HuH-7 (cell line): ENCODE results near the gene TIRAP.

Experiments used
- DNase-seq: peaks from one replicate; pipeline ENCODE4 v3.0.0; 2011; ENCODE audit warnings: low spot score

Gene TIRAP

DNA sequence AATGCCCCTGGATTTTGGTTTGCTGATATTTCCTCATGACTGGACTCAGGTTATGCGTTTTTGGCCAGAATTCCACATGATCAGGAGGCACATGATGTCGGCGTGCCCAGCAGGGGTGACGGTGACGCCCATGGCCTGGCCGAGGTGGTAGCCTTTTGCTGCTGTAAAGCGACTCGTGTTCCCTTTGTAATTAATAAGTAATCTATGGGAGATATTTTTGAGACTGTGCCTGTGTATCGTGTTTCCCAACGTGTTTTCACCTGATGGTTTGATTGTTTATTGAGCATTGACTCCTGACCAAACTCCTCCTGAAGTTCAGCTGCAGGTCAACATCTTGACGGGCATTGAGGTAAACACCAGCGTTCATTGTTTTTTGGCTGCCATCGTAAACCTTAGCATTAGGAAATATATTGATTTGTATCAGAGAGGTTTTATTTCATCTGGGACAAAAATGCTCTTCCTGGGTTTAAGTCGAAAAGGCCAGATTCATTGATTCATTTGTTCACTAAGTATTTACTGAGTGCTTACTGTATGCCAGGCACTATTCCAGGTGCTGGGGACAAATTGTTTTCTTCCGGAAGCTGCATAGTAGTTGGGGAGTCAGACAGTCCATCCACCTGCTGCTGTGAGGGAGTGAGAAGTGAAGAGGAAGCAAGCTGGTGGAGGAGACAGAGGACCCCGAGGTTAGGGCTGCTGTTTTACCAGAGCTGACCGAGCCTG, 44.5 kb downstream of the TIRAP start:
- DNase-seq, result no peak

DNA sequence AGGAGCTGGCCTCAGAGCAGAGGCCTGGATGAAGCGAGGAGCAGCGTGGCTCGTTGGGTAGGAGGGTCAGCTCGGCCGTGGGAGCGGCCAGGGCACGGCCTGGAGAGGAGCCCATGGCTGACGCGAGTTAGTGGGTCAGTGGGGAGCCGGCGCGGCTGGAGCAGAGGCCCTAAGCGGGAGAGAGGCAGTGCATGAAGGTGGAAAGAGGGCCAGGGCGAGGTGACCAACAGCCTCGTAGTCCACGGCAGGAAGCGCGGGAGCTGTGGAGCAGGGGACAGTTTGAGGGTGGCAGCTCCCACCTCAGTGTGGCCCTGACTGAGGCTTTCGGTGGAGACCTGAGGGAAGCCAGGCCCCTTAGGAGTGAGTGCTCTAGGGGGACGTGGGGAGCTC, 45.1 kb downstream of the TIRAP start:
- DNase-seq, result no peak

DNA sequence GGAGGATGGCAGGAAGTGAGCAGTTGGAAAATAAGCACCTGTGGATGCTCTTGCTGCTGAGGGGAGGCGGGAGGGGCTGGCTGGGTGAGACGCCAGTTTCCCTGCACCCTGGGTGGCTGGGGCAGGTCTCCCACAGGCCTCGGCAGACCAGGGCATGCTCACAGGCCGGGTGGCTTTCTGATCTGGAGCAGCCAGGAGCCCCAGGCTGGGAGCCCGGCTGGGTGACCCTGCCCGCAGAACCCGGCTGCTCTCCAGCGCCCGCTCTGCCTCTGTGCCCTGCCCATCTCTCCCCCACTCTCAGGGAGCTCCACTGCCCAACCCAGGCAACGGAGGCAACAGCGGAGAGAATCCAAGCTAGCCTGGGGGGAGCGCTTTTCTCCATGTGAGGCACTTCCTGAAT, 45.6 kb downstream of the TIRAP start:
- DNase-seq, result no peak

DNA sequence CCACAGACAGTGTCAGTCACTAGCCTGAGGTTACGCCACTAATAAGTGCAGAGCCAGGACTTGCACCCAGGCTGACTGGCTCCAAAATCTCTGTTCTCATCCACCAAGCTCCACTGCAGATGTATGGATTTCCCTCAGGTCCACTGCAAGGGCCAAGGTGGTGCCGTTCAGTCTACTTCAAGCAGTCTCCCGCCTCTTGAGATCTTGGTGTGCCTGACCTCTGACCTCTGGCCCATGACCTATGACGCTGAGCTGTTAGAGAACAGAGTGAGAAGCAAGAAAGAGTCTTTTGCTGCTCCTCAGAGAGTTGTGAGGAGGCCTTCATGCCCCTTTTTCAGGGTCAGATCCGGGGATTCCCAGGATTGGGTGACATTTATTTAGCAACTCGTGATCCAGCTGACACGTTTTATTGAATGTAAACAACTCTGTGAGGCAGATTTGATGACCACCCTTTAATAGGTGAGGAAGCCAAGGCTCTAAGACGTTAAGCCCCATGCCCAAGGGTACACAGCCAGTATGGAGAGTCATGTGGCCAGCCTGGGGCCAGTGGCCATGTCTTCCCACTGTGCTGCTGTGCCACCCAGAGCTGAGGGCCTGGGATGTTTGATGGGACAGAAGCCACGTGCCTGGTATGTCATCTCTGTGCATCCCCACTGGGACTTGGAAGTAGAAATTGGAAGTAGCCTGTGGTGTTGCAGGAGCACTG, 46.2 kb downstream of the TIRAP start:
- DNase-seq, result no peak

DNA sequence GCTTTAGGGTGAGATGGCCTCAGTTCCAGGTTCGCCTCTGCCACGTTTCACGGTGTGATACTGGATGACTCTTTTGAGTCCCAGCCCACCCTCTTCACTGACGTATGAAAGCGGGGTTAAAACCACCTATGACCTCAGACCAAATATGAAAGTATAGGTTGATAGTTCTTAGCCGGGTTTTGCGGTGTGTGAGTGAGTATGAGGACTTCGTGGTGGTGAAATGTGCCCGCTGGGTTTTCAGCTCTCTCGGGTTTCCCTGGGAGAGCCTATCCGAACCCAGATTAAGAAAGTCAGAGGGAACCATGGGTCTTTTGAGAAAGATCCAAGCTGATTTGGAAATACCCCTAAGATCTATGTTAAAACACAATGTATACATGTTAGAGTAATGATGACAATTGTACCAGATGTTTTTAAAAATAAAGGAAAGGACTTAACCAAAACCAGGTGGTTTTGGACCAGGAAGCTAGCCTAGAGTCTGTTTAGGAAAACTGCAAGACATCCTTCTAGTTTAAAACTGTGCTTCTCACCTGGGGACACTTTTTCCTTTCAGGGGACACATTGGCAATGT, 46.8 kb downstream of the TIRAP start:
- DNase-seq, result no peak

DNA sequence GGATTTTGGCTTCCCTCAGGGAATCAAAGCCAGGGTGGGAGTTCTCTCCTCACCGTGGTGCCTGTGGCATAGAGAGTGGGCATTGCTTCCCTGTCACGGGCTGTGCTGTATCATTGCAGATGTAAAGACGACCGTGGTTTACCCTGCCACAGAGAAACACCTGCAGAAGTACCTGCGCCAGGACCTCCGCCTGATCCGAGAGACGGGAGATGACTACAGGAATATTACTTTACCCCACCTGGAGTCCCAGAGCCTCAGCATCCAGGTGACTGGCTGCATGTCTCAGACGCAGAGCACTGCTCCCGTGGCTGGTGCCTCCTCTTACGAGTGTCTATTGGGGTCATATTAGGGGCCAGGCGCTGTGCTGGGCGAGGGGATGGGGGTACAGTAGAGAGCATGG, 48.4 kb downstream of the TIRAP start:
- no peak for DNase-seq

DNA sequence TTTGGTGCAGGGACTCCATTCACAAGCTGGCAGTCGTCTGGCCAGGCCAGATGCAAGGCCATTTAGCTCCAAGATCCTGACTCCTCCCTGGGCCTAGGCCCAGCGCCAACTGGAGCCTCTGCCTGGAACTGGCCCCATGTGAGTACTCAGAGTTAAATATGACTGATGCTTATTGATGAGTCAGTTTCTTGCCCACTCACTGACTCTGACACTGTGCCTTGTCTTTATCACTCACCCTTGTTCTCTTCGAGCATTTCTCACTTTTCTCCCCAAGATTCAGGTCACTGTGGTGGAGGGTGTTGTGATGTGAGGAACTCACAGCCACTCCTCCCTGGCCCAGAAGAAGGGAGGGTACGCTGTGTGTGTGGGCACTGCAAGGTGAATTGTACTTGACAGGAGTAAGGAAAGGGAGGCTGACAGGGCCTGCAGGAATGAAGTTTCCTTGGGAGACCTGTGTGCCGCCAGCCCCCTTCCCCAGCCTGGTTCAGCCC, 49.4 kb downstream of the TIRAP start:
- no peak for DNase-seq

DNA sequence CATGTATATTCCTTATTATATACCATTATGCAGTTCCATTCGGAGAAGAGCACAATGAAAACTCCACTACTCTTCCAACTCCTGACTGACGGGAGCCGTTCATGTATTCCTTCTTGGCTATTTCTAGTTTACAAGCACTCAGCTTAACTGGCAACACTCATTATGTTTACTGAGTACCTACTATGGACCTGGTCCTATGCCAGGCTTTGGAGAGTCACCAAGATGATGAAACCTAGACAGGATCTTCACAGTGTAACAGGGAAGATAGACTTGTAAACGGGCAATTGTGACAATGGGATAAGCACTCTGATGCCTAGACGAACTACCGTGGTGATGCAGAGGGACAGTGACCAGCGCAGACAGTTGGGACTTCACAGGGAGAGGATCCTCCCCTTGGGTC, 50.2 kb downstream of the TIRAP start:
- DNase-seq, result no peak

DNA sequence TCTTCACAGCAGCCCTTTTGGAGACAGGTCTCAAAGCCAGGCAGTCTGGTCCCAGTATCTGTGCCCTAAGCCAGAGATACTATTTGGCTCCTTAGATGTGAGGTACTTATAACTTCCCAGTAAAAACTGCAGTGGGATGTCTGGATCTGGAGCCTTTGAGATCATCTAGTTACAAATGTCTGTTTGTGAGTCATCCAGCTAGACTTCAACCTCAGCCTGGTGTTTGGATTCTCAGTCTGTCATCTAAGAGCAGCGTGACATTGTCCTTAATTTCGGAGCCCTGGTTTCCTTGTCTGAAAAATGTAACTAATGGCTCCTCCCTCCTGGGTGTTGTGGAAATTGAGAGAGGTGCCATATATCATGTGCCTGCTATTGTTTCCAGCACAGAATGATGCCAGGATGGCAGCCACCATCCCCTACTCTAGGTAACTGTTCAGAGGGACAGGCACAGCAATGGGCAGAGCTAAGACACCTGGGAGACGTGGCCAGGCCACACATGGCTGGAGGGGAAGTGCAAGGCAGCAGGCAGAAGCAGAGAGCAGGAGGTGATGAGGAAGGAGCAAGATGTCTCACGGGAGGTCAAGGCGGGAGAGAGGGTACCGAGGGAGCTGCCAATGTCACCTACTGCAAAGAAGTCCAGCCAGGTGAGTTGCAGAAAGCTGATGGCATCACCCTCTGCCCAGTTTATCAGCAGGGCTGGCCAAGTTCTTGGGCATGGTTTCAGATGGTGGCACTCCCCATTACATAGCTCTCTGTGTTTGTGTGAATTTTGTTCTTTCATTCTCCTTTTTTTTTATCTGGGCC, 52.0 kb downstream of the TIRAP start:
- no peak for DNase-seq

DNA sequence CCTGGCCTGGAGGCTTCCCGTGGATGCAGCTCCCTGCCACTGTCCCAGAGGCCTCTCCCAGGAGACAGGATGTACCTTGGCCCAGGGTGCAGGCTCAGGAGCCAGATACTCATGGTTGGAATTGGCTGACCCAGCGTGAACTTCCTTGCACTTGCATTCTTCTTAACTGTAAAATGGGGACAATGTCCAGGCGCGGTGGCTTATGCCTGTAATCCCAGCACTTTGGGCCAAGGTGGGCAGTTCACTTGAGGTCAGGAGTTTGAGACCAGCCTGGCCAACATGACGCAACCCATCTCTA, 52.5 kb downstream of the TIRAP start:
- DNase-seq, result no peak

DNA sequence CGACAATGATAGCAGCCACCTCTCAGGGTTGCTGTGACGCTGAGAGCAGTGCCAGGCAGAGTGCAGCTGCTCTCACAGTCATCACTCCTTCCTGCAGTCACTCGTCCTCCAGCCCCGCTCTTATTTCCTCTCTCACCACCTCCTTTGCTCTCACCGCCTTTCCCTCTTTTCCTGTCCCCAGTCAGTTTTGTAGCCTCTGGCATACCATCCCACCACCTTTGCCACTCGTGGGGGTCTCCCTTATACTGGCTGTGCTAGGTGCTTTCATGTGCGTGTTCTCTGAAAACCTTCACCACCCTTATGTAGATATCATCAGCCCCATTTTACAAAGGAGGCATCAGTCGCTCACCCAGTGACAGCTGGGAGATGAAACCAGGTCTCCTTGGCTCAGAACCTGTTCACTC, 53.2 kb downstream of the TIRAP start:
- DNase-seq, result no peak

DNA sequence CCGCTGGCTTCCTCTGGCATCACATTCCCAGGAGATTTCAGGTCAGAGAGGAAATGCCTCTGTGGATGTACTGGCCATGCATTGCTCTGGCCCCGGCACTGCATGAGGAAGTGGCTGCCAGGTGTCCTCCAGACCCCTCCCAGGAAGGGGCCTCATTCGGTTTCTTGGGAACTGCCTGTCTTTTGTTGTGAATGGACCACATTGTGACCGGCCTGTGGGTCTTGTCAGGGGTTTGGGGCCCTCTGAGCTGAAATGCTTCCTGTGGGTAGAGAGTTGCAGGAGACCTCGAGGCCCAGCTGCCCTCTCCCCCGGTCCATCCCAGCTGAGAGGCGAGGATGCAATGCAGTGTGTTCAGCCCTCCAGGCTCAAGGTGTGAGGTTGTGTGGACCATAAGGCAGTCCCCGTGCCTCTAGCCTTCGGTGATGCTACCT, 53.8 kb downstream of the TIRAP start:
- DNase-seq, result no peak

DNA sequence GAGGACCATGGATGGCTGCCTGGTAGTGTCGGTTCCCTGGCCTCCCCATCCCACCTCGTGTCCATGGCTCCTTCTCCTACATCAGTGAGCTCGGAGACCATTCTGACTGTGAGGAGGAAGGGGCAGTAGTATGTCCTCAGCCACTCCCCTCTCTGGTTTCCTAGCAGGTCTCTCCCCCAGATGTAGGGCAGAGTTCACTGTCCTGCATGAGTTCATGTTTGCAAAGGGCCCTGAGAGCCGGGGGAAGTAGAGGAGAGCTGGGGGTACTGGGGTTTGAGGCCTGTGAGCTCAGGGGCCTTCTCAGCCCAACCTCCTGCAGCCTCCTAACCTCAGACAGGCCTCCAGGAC, 54.2 kb downstream of the TIRAP start:
- DNase-seq, result no peak

DNA sequence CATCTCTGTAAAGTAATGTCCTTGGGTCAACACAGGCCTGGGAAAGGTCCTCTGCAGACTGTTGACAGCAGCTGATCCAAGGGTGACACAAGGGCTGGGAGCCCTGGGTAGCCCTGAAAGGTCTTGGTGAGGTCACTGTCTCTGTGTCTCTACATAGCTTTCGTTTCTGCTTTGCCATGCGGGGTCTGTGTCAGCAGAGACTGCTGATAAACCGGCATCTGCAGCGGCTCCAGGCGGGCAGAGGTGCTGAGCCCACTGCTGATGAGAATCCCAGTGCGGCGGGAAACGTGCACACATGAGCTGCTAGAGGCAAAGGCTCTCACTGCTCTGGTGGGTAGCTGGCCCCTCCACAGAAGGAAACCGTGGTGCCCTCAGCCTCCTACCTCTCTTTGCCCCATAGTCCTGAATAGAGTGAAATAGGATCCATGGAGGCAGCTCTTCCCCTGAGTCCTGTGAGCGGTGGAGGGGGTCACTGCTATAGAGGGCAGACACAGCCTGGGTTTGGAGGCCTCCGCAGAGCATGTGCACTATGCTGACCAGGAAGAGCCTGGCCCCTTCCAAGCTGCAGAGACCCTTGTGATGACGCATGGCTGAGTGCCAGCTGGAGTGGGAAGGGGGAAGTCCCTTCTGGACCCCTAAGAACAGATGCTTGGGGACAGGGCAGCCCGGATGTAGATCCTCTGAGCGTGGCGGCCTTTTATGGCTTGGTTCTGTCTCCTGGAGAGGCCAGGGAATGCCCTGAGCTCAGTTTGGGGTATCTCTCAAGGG, 54.8 kb downstream of the TIRAP start:
- no peak for DNase-seq

DNA sequence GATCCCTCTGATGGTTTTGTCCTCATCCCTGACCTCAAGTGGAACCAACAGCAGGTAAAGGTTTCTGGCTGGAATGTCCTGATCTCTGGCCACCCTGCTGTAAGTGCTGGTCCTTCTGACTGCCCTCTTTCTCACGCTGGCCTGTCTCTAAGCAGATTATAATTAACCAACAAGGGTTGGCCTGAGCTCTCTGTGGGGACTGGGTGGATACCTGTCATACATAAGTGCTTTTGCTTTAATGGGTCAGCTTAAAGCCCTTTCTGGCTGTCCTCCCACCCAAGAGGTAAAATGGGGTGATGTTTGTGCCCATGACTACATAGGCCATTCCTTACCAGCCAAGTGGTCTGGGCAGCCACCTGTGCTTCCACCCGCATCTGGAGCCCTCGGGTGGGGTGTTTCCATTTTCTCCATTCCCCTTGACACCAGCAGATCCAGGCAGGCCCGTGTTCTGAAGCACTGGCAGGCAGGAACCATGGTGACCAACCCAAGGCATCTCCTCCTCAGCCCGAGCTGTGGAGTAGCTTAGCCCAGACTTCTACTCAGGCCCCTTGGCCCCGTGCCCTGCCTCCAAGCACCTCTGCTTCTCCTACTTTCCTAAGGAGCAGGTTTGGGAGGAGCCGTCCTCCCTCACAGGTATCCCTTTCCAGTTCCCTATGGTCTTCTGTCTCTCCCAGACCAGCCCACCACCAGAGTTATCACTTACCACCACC, 55.6 kb downstream of the TIRAP start:
- DNase-seq, result no peak

DNA sequence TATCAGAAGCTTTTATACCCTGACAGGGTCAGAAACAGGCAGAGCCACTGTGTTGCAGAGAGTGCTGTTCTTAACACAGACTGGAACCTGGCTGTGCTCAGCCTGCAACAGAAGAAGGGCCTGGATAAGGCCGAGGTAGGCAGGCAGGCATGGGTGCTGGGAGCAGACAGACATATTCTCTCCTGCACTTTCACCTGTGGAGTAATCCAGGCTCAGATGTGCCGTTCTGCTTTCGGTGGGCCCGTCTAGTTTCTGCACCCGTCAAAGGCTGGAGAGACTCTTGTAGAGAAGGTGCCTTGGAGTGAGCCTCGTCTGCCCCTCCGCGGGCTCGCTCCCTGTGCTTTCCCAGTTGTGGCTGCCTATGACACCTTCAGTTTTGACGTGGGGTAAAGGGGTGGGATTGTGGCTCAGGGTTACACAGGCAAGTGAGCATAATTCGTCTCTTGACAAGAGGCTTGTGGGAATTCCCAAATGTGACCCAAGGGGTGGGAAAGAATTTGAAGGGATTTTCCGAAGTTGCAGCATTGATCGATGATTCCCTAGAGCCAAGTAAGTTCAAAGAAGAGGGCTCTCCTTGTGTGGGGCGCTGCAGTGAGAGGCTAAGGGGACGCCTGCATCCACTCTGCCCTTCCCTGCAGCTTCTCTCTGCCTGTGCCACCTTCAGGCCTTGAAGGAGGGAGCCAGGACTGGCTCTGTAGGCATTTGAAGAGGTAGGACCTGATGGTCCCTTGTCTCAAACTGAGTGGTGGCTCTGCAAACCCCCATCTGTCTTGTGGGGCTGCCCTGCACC, 56.4 kb downstream of the TIRAP start:
- DNase-seq, result no peak

DNA sequence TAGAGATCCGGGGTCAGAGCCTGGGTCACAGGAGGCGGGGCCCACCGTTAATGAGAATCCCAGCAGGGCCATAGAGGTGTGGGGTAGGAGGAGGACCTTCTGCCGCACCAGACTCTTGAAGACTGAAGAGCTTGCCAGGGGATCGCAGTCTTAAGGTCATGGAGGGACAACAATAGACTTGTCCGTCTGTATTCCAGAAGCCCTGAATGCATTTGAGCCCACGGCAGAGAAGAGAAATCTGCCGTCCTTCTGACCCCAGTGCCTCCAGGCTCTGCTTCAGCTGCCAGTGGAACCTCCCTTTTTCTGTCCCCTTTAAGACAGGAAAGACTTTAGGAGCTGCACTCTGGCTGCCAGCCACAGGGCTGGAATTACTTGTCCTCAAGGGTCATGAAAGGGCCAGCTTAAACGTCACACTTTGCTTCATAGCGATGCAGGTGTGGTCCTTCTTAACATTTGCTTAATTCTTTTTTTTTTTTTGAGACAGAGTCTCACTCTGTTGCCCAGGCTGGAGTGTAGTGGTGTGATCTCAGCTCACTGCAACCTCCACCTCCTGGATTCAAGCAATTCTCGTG, 57.1 kb downstream of the TIRAP start:
- no peak for DNase-seq

DNA sequence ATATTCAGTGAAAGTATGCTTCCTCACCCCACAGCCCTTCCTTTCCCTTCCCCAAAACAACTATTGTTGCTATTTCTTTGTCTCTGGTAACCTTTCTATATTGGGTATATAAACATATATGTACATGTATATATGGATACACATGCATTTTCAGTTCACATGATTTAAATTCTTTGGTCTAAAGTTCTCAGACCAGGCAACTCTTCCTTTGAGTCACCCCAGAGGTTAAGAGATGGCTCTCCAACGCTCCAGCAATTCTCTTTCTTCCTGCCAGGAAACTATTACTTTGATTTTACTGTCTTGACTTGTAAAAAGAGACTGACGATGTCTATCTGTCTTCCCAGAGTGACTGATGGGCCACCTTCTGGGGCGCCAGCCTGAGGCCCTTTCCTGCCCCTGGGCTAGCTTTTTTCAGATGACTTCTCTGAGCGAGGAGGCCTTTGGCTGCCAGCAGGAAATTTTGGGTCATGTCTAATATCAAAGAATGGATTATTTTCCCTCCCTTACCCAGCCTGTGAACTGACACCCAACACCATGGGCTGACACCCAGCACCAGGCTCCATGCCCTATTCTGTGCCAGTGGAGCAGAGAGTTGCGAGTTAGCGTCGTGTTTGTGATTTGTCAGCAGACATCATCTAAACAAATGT, 58.2 kb downstream of the TIRAP start:
- DNase-seq, result no peak

DNA sequence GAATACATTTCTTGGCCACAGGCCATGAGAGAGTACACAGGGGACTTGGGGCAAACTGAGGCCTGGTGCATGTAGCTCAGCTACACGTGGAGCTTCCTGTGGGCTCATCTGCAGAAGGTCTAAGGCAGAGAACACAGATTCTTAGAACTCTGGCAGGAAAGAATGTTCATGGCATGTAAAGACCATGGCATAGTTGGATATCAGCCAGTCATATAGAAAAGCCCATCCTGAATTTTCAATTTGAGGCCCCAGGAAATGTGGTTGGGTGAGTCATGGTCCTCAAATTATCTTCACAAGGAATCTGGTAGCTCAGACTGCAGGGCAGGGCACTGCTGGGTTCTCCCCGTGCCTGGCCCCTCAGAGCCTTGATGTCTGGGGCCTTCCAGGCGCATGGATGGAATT, 58.9 kb downstream of the TIRAP start:
- DNase-seq, result no peak

DNA sequence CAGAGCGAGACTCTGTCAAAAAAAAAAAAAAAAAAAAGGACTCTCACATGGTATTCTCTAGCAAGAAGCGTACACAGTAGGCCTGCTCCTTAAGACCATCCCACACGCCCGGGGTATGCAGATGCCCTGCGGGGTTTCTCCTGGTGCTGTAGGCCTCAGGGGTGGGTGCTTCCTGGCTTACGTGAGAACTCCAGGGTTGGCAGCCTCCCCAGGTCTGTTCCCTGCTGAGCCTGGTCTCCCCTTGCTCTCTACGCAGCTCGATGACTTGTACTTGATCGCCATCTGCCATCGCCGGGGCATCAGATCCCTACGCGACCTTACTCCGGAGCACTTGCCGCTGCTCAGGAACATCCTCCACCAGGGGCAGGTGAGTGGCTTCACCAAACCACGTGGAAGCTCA, 60.2 kb downstream of the TIRAP start:
- no peak for DNase-seq
